CD14-positive monocyte (primary cell): ENCODE measurements around the gene PDLIM4. TPM values are rescaled to one million over a fixed set of nuclear protein-coding genes. Genes with fewer than 3 reads are reported as not detected.

Experiments used
- DNase-seq, 3 donors: peaks; one replicate each; pipeline ENCODE4 v3.0.0-alpha.2; 2011 to 2022
- H2AFZ ChIP-seq: 2 replicates; pipeline ENCODE4 v1.6.0; 2012; ENCODE audit warnings: mild to moderate bottlenecking, low read depth, low read length, inconsistent platforms; ENCODE audit not compliant: insufficient read depth, poor library complexity, severe bottlenecking
- H3K27ac ChIP-seq, 2 donors: 1 replicate in 1 of 2; 2 replicates in 1 of 2; pipeline ENCODE4 v1.5.1; 2012 to 2013; ENCODE audit warnings: low read length in 2 of 2, control low read depth in 1 of 2, inconsistent platforms in 1 of 2, low read depth in 1 of 2, mild to moderate bottlenecking in 1 of 2
- H3K27me3 ChIP-seq, 2 donors: one replicate each; pipeline versions ENCODE4 v1.6.0 to v1.6.1; 2011 to 2013; ENCODE audit warnings: low read length in 2 of 2; ENCODE audit not compliant: control insufficient read depth in 2 of 2, insufficient read depth in 2 of 2
- H3K36me3 ChIP-seq, 2 donors: replicated peaks in 1 of 2; 1 replicate in 1 of 2; 2 replicates in 1 of 2; pipeline versions ENCODE4 v1.5.1 to v1.6.1; 2012 to 2013; ENCODE audit warnings: low read length in 2 of 2, control low read depth in 1 of 2, inconsistent platforms in 1 of 2, mild to moderate bottlenecking in 1 of 2; ENCODE audit not compliant: insufficient read depth in 2 of 2, control insufficient read depth in 1 of 2
- H3K4me1 ChIP-seq, 2 donors: 1 replicate in 1 of 2; 2 replicates in 1 of 2; pipeline versions ENCODE4 v1.5.1 to v1.6.1; 2012 to 2013; ENCODE audit warnings: low read length in 2 of 2, control low read depth in 1 of 2, inconsistent platforms in 1 of 2, mild to moderate bottlenecking in 1 of 2, moderate library complexity in 1 of 2; ENCODE audit not compliant: insufficient read depth in 2 of 2, control insufficient read depth in 1 of 2
- H3K4me2 ChIP-seq: replicated peaks from 2 replicates; pipeline ENCODE3; 2012; ENCODE audit warnings: low read length, moderate library complexity, mild to moderate bottlenecking; ENCODE audit not compliant: poor library complexity, severe bottlenecking; ENCODE audit errors: extremely low read depth
- H3K4me3 ChIP-seq, 3 experiments: fragments of 200-600 bp in 1 of 3; sonication (generic) in 1 of 3; replicated peaks in 1 of 3; 1 replicate in 2 of 3; 2 replicates in 1 of 3; pipeline ENCODE4 v1.5.1; 2011 to 2013; ENCODE audit warnings: low read length in 3 of 3, mild to moderate bottlenecking in 3 of 3, control low read depth in 2 of 3, low read depth in 2 of 3, inconsistent platforms in 1 of 3, moderate library complexity in 1 of 3
- H3K79me2 ChIP-seq: 2 replicates; pipeline ENCODE4 v1.6.0; 2012; ENCODE audit warnings: mild to moderate bottlenecking, control low read depth, inconsistent platforms, low read length, moderate library complexity; ENCODE audit not compliant: insufficient read depth
- H3K9ac ChIP-seq: 2 replicates; pipeline ENCODE4 v1.6.0; 2017; ENCODE audit warnings: low read length, mild to moderate bottlenecking; ENCODE audit not compliant: insufficient read depth, poor library complexity, severe bottlenecking
- H3K9me3 ChIP-seq, 2 donors: replicated peaks in 1 of 2; 1 replicate in 1 of 2; 2 replicates in 1 of 2; pipeline versions ENCODE4 v1.5.1 to v1.6.1; 2012 to 2013; ENCODE audit warnings: low read length in 2 of 2, control low read depth in 1 of 2; ENCODE audit not compliant: control insufficient read depth in 1 of 2, insufficient read depth in 1 of 2
- H4K20me1 ChIP-seq: 2 replicates; pipeline ENCODE4 v1.6.0; 2012; ENCODE audit warnings: mild to moderate bottlenecking, low read length, control low read depth, moderate library complexity; ENCODE audit not compliant: insufficient read depth
- H3K27ac Mint-ChIP-seq, 7 donors: one replicate each; pipeline ENCODE4 v1.8.0; 2020; ENCODE audit warnings: mild to moderate bottlenecking in 7 of 7, mixed read lengths in 7 of 7, moderate library complexity in 6 of 7, inconsistent platforms in 2 of 7
- H3K27me3 Mint-ChIP-seq, 3 donors: one replicate each; pipeline ENCODE4 v1.8.0; 2021 to 2022; ENCODE audit warnings: low read depth in 3 of 3, mild to moderate bottlenecking in 3 of 3, mixed read lengths in 3 of 3, moderate library complexity in 3 of 3, inconsistent platforms in 1 of 3
- H3K36me3 Mint-ChIP-seq, 2 donors: one replicate each; pipeline ENCODE4 v1.8.0; 2020; ENCODE audit warnings: mixed read lengths in 2 of 2, inconsistent platforms in 1 of 2, mild to moderate bottlenecking in 1 of 2
- H3K4me1 Mint-ChIP-seq: one replicate; pipeline ENCODE4 v1.8.0; 2020; ENCODE audit warnings: mild to moderate bottlenecking, mixed read lengths
- H3K4me3 Mint-ChIP-seq, 2 donors: one replicate each; pipeline ENCODE4 v1.8.0; 2020; ENCODE audit warnings: mild to moderate bottlenecking in 2 of 2, mixed read lengths in 2 of 2, moderate library complexity in 1 of 2
- H3K9me3 Mint-ChIP-seq, 7 donors: one replicate each; pipeline ENCODE4 v1.8.0; 2020 to 2022; ENCODE audit warnings: mixed read lengths in 7 of 7, mild to moderate bottlenecking in 6 of 7, moderate library complexity in 6 of 7, inconsistent platforms in 2 of 7
- WGBS: methylation state at CpG from one replicate; pipeline ENCODE4 v1.1.5; 2013; ENCODE audit warnings: missing lambda C conversion rate; ENCODE audit not compliant: insufficient coverage; 5-methylcytosine and 5-hydroxymethylcytosine counted together
- intact Hi-C, 2 donors: fragments of 100-400 bp; cut with micrococcal nuclease; formaldehyde crosslinking; loops; one replicate each; pipeline versions ENCODE4 v1.15.0 to v1.15.1; 2023
- polyA plus RNA-seq, 3 donors: library from polyadenylated mRNA; depleted of rRNA in 1 of 3; unstranded in 2 of 3; stranded (reverse) in 1 of 3; fragments of 300-500 nt in 2 of 3; fragments of >200 nt in 1 of 3; fragmentation: Illumina TruSeq in 2 of 3; gene quantifications; 1 replicate in 2 of 3; 2 replicates in 1 of 3; pipeline ENCODE4 v1.2.3, GENCODE V29; 2012 to 2021
- TF ChIP-seq, protein P1 (sequence below): fragments of 200-600 bp; IDR thresholded peaks from one replicate; pipeline ENCODE4 v1.8.0; 2022; ENCODE audit warnings: antibody characterized with exemption, mild to moderate bottlenecking

The PDLIM4 gene
- polyA plus RNA-seq, 3 donors = not detected

- H3K4me1 Mint-ChIP-seq = peaks cover 13% of the 10 kb centered on the region
- peaks cover 10 to 34% of the 10 kb centered on the region in 2 donors for H3K27me3 ChIP-seq
- DNase-seq = peak; percentile 33 to 69 (median 39)
- no peak overlapping the region for H2AFZ ChIP-seq
- H3K27ac Mint-ChIP-seq = peak overlapping the region in 1 of 7 donors; percentile 28
- peak overlapping the region; percentile 4 for H3K4me2 ChIP-seq
- H3K4me1 ChIP-seq = peaks cover 8 to 10% of the 10 kb centered on the region in 2 donors
- H3K36me3 Mint-ChIP-seq = peaks cover 0 to 2% of the 10 kb centered on the region in 2 donors
- H3K79me2 ChIP-seq = no peaks in the 10 kb centered on the region
- intact Hi-C loops = loop anchor here in 1 of 2 donors (10.0 kb wide), 1 partner anchor 446 kb away; no protein-coding TSS in a partner anchor
- H3K4me3 Mint-ChIP-seq = peak overlapping the region; percentile 24 to 75
- no peak overlapping the region for H3K4me3 ChIP-seq
- peaks cover 27 to 45% (median 42%) of the 10 kb centered on the region in 3 donors for H3K27me3 Mint-ChIP-seq
- TF ChIP-seq, protein P1, sequence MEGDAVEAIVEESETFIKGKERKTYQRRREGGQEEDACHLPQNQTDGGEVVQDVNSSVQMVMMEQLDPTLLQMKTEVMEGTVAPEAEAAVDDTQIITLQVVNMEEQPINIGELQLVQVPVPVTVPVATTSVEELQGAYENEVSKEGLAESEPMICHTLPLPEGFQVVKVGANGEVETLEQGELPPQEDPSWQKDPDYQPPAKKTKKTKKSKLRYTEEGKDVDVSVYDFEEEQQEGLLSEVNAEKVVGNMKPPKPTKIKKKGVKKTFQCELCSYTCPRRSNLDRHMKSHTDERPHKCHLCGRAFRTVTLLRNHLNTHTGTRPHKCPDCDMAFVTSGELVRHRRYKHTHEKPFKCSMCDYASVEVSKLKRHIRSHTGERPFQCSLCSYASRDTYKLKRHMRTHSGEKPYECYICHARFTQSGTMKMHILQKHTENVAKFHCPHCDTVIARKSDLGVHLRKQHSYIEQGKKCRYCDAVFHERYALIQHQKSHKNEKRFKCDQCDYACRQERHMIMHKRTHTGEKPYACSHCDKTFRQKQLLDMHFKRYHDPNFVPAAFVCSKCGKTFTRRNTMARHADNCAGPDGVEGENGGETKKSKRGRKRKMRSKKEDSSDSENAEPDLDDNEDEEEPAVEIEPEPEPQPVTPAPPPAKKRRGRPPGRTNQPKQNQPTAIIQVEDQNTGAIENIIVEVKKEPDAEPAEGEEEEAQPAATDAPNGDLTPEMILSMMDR = no peak
- 87% methylated on average over 9 of the region's 19 CpGs for whole genome bisulfite sequencing
- no peak overlapping the region for H3K27ac ChIP-seq
- no peaks in the 10 kb centered on the region for H3K36me3 ChIP-seq
- peaks cover 0 to 6% (median 2%) of the 10 kb centered on the region in 7 donors for H3K9me3 Mint-ChIP-seq
- no peak overlapping the region for H3K9ac ChIP-seq
- peaks cover 0 to 7% of the 10 kb centered on the region in 2 donors for H3K9me3 ChIP-seq
- no peaks in the 10 kb centered on the region for H4K20me1 ChIP-seq
These were observed 889 bp downstream of the PDLIM4 start for GRCh38 chr5:132258102-132259068.

DNA sequence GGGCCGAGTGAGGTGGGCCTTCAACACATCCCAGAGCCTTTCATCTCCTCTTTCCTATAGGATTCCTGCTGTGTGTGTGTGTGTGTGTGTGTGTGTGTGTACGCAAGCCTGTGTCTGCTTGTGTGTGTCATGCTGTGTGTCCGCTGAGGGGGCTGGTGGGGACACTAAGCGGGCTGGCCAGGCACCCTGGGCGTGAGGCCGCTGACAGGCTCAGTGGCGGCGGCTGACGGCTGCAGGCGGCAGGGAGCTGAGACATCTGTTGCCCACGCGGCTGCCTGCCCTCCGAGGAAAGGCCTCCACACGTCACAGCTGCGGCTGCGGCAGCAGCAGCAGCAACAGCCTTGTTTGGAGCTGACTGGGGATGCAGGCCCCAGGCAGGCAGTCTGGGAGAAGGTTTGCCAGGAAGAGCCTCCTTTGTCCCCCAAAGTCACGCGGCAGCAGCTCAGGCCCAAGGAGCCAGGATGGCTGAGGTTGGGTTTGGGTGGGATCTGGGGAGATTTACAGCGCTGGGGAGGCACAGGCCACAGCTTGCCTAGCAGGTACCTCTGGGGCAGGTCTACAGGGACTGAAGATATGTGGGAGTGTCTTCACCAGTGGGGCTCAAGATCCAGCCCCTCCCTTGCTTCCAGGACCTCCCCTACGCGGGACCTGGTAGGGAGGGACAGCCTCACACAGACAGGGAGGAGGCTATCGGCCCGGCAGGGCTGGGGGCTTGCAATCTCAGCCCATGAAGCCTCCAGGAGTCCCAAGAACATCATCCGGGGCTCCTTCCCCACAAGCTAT lies 1.8 kb downstream of the PDLIM4 start:
- H3K4me2 ChIP-seq = no peak overlapping the region
- H3K9ac ChIP-seq = no peak overlapping the region
- H3K27ac Mint-ChIP-seq = peak overlapping the region in 2 of 7 donors; percentile 11 to 37

More for the DNA sequence above, 1.8 kb downstream of the PDLIM4 start:
- no peak for DNase-seq
- H3K9me3 Mint-ChIP-seq = peaks cover 0 to 6% (median 2%) of the 10 kb centered on the region in 7 donors
- Histone ChIP-seq H3K36me3 (no peaks in the 10 kb centered on the region), H3K27ac (no peak overlapping the region), H3K4me1 (peaks cover 8 to 10% of the 10 kb centered on the region in 2 donors), H4K20me1 (no peaks in the 10 kb centered on the region), H3K27me3 (peaks cover 10 to 34% of the 10 kb centered on the region in 2 donors), H2AFZ (no peak overlapping the region), H3K79me2 (no peaks in the 10 kb centered on the region), H3K9me3 (peaks cover 0 to 7% of the 10 kb centered on the region in 2 donors), H3K4me3 (no peak overlapping the region)
- 91% methylated on average over 20 of the region's 24 CpGs for WGBS
- H3K4me3 Mint-ChIP-seq = no peak overlapping the region
- H3K36me3 Mint-ChIP-seq = peaks cover 0 to 2% of the 10 kb centered on the region in 2 donors
- TF ChIP-seq, protein P1 = no peak
- peaks cover 27 to 47% (median 40%) of the 10 kb centered on the region in 3 donors for H3K27me3 Mint-ChIP-seq
- intact Hi-C loops = loop anchor here in 1 of 2 donors (10.0 kb wide), 1 partner anchor 446 kb away; no protein-coding TSS in a partner anchor
- peaks cover 13% of the 10 kb centered on the region for H3K4me1 Mint-ChIP-seq
